GM18519 (cell line): ENCODE results near the gene ZBTB40.

ENCODE experiments used
- ATAC-seq: cut with Tn5 transposase; IDR thresholded peaks from one replicate; pipeline ENCODE4 v1.9.1; 2021; ENCODE audit warnings: mild to moderate bottlenecking, moderate library complexity; ENCODE audit not compliant: unreplicated experiment, low FRiP score

ZBTB40 gene

DNA sequence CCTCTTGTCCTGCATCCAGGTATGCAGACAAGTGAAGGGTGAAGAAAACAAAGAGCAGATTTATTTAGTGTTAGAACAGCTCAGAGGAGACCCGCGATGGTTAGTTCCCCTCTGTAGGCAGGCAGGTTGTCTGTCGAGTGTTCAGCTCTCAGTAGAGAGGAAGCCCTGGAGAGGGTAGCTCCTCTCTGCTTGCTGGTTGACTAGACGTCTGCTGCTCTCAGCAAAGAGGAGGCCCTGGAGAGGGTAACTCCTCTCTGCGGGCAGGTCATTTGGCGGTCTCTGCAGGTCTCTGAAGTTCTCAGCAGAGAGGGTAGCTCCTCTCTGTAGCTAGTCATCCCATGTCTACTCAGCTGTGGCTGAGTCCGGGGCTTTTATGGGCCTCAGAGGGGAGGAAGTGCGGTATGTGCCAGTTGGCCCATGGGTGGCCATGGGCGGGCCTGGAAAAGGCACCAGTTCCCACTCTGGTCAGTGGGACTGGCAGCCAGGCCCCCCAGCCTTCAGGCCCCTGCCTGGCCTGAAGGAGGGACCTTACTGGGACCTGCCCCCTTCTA, 13.4 kb downstream of the ZBTB40 start:
- ATAC-seq: no peak

DNA sequence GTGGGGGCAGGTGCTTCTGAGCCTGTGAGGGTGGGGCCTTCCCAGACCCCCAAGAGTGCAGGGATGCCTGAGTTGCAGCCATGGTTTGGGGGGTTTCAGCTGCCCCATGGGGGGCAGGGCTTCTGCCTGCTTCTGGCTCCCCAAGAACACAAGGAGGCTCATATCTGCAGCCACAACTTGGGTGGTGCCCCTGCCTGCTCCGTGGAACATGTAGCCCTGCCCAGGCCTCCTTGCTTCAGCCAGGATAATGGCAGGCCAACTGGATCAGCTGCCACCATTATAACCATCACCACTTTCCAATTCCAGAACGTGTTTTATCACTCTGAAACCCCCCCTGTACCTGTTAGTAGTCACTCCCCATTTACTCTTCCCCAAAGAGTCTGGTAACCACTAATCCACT, 14.0 kb downstream of the ZBTB40 start:
- ATAC-seq: no peak

GRCh38 chr1:22470227-22470626, 18.6 kb downstream of the ZBTB40 start:
- ATAC-seq: no peak

- no peak for ATAC-seq
Measured at GRCh38 chr1:22471078-22471477, 19.4 kb downstream of the ZBTB40 start.

GRCh38 chr1:22471610-22472009, 20.0 kb downstream of the ZBTB40 start:
- no peak for ATAC-seq

DNA sequence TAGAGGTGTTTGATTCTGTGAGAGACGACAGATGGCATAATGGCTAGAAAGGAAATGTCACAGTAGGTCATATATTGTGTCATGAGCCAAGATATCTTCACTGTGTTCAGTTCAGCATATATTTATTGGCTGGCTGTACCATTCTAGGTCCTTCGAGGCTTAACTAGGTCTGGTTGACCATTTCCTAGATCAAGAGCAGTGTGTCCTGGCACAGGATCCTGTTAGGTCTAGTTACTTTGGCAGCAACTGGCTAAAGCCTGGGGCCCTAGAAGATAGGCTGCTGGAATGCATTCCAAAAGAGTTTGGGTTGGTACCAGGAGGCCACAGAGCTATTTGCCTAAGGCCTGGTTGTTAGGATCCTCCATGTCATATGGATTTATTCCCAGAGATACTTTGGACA, 20.9 kb downstream of the ZBTB40 start:
- no peak for ATAC-seq

GRCh38 chr1:22473952-22474351, 22.3 kb downstream of the ZBTB40 start:
- ATAC-seq: no peak

DNA sequence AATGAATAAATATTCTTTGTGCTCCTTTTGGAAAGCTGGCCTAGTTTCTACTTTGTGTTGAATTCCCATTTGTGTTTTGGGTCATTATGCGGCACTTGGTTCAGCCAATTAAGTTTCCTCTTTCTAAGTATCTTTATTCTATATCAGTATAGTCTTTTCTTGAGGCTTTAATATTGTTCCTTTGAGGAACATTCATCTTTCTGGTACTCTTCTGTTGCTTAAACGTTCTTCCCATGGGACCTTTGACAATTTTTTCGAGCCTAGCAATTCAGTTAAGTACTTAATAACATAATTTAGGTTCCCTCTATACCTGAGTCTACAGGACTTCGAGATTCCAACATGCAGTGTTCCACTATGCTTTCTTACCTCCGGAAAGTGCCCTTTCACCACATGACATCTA, 24.9 kb downstream of the ZBTB40 start:
- no peak for ATAC-seq

DNA sequence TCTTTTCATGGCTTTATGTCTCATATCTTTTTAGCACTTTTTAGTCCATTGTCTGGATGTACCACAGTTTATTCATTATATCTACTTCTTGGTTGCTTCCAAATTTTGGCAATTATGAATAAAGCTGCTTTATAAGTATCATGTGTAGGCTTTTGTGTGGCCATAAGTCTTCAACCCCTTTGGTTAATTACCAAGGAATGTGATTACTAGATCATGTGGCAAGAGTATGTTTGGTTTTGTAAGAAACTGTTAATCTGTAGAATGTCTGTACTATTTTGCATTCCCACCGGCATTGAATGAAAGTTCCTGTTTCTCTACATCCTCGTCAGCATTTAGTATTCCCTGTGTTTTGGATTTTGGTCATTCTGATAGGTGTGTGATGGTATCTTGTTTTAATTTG, 31.5 kb downstream of the ZBTB40 start:
- ATAC-seq: no peak

DNA sequence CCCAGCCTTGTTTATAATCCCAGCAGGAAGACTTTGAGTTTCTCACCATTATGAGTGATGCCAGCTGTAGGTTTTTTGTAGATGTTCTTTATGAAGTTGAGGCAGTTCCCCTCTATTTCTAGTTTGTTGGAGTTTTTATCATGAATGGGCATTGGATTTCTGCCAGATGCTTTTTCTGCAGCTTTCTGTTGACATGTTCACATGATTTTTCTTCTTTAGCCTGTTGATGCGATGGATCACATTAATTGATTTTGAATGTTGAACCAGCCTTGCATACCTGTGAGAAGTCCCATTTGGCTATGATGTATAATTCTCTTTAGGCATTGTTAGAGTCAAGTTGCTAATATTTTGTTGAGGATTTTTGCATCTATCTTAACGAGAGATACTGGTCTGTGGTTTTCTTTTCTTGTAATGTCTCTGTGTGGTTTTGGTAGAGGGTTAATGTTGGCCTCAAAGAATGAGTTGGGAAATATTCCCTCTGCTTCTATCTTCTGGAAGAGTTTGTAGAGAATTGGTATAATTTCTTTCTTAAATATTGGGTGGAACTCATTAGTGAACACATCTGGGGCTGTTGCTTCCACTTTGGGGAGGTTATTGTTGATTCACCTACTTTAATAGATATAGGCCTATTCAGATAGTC, 33.2 kb downstream of the ZBTB40 start:
- no peak for ATAC-seq

DNA sequence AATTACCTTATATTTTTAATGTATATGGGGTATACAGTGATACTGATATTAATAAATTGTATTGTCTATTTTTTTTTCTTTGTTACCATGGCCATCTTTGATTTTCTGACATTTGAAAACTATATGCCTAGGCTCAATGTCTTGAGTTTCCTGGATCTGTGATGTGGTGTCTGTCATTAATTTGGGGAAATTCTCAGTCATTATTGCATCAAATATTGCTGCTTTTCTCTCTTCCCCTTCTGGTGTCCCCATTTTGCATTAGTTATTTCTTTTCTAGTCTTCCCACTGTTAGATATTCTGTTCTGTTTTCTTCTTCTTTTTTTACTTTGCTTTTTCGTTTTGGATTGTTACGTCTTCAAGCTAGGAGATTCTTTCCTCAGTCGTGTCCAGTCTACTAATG, 33.8 kb downstream of the ZBTB40 start:
- ATAC-seq: no peak

GRCh38 chr1:22487781-22488180, 36.1 kb downstream of the ZBTB40 start:
- ATAC-seq: no peak

DNA sequence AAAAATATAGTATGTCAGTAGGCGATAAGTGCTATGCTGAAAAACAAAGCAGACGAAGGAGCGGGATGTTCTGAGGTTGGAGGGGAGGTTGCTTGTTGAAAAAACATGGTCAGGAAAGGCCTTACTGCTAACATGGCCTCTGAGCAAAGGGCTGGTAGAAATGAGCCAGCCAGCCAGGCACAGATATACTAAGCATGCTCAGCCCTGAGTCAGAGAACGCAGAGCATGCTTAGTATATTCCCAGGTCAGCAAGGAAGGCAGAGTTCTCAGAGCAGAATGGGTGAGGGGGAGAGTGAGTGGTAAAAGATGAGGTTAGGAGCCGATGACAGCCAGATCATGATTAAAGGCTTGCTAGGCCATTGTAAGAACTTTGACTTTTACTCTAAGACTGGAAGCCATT, 36.7 kb downstream of the ZBTB40 start:
- no peak for ATAC-seq

- ATAC-seq: no peak
Measured at GRCh38 chr1:22489278-22489677, 37.6 kb downstream of the ZBTB40 start.

GRCh38 chr1:22489823-22490222, 38.2 kb downstream of the ZBTB40 start:
- ATAC-seq: no peak

GRCh38 chr1:22490309-22490708, 38.7 kb downstream of the ZBTB40 start:
- ATAC-seq: no peak

DNA sequence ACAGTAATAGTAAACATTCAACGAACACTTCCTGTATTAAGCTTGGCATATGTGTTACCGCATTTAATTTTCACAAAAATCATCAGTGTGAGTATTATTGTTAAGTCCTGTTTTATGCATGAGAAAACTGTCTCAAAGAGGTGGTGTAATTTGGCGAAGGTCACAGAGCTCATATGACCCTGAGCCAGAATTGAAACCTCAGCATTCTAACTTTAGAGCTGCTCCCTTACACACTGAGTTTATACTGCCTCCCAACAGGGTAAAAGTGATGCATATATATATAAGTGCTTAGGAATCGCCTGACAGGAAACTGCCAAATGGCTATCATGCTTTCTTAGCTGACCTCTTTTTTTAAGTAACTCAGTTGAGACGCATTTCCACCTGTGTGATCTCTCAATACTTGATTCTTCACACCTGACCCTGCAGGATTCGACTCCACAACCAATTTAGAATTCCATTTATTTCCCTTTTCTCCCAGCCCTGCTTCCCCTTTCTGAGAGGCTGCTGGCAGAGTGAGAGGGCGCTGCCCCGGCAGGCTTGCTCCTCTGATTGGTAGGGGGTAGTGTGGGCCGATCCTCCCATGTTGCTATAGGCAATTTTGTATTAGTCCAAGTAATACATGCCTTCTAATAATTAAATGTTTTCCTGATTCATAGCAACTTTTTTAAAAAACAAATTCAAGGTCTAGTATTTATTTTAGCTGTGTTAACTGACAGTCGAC, 40.5 kb downstream of the ZBTB40 start:
- ATAC-seq: no peak

DNA sequence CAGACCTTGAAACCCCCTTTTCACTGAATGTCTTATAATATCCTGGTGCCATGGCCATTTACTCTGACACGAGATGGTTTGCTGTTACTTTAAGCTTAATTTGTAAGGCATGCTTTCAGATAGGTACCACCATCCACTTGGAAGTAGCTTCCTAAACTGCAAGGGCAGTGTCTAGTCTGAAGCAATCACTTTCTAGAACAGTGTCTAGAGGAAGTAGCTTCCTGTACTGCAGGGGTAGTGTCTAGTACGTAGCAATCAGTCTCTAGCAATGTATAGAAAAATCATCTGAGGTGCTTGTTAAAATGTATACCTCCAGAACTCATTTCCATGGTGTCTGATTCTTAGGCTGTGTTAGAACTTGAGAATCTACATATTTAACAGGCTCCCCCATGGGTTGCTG, 42.5 kb downstream of the ZBTB40 start:
- no peak for ATAC-seq

DNA sequence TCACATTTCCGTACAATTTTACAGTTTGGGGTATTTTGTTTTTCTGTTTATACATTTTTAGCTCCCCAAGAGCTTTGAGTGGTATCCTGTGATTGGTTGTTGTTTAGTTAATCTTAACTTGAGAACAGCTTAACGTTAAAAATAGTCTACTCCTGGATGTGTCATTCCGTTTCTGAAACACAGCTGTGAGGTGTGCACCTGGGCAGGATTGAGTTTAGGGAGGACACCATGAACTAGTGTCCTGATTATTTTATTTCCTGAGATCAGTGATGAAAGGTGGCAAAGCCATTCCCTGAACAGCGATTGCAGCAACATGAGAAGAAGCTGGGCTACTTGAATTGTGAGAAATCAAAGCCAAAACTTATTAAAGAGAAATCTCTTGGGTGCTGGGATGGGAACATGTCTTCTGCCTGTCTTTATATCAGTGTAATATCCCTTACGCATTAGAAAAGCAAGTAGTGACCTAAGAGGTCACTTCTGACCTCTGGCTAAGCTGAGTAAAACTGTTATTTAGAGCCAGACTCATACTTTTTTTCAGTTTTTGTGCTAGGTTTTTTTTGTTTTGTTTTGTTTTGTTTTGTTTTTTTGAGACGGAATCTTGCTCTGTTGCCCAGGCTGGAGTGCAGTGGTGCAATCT, 43.4 kb downstream of the ZBTB40 start:
- no peak for ATAC-seq

DNA sequence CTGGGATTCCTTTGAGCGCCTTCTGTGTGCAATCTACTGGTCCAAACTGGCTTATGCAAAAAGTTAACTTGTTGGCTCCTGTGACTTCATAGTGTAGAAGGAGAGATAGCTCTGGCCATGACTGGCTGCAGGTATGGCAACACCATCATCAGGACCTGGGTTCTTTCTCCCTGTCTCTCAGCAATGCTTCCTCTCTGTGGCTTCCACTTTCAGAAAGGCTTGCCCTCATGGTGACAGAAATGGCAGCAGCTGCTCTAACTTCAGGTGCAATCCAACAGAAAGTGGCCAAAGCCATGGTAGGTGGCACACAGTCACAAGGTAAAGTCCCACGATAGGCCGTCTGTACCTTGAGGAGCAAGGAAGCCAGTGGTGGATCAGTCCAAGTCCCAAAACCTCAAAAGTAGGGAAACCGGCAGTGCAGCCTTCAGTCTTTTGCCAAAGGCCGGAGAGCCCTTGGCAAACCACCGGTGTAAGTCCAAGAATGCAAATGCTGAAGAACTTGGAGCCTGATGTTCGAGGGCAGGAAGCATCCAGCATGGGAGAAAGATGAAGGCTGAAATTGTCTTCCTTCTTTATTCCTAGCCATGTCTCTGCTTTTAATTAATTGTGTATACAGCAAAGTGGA, 45.0 kb downstream of the ZBTB40 start:
- no peak for ATAC-seq

GRCh38 chr1:22498463-22498862, 46.8 kb downstream of the ZBTB40 start:
- no peak for ATAC-seq
